Fibroblast of upper back skin (primary cell): ENCODE data around the gene NTF4.
"Not testable (repeated sequence)": the region's sequence is repeated elsewhere in the genome, so short reads cannot be mapped to it uniquely, and the experiment has no call there.

Experiments used
- DNase-seq: peaks from one replicate; pipeline ENCODE4 v3.0.0-alpha.2; 2013

NTF4 gene

GRCh38 chr19:49086296-49086695 is 21.7 kb upstream of the NTF4 start:
- no peak for DNase-seq

- no peak for DNase-seq
These were observed 21.2 kb upstream of the NTF4 start for GRCh38 chr19:49085868-49086232.

GRCh38 chr19:49085020-49085867 is 20.6 kb upstream of the NTF4 start, which contains the start of gene SNRNP70:
TSS of gene SNRNP70 (plus strand) at chr19:49085451. CDS start at chr19:49086415, 964 bp downstream.
- peak; percentile 99 for DNase-seq

DNA sequence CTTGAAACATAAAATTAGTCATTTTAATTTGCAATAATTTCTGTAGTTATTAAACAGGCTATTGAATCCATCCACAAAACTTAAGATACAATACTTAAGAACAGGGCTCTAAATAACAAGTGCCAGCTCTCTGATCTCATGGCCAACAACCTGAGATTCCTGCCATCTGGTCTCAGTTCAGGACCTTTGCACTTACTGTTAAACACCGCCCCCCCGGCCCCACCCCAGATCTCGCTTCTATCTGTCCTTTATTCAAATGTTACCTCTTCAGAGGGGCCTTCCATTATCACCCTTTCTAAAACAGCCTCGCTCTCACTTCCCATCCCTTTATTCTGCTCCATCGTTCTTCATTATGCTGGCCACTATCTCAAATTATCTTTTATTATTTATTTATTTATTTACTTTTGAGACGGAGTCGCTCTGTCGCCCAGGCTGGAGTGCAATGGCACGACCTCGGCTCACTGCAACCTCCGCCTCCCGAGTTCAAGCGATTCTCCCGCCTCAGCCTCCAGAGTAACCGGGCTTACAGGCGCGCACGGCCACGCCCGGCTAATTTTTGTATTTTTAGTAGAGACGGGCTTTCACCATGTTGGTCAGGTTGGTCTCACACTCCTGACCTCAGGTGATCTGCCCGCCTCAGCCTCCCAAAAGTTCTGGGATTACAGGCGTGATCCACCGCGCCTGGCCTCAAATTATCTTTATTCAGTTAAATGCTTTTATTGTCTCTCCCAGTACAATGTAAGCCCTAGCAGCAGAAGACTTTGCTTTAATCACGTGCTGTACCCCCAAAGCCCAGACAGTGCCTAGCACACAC is 19.8 kb upstream of the NTF4 start:
- no peak for DNase-seq

DNA sequence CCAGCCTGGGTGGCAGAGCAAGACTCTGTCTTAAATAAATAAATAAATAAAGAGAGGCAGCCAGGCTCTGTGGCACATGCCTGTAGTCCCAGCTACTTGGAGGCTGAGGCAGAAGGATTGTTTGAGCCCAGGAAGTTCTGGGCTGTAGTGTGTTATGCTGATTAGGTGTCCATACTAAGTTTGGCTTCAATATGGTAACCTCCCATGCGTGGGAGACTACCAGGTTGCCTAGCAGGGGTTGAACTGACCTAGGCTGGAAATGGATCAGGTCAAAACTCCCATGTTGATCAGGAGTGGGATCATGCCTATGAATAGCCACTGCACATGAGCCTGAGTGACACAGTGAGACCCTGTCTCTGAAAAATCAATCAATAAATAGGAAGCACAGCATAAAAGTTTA is 16.7 kb upstream of the NTF4 start:
- DNase-seq, result no peak

DNA sequence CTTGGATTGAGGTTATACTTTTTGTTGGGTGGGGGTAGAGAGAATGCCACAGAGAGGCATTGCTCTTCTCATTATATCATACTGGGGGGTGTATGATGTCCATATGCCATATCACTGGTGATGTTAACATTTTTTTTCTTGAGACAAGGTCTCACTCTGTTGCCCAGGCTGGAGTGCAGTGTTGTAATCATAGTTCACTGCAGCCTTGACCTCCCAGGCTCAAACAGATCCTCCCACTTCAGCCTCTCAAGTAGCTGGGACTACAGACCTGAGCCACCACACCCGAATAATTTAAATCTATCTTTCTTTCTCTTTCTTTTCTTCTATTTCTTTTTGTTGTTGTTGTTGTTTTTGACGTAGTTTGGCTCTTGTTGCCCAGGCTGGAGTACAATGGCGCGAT is 15.8 kb upstream of the NTF4 start:
- no peak for DNase-seq

DNA sequence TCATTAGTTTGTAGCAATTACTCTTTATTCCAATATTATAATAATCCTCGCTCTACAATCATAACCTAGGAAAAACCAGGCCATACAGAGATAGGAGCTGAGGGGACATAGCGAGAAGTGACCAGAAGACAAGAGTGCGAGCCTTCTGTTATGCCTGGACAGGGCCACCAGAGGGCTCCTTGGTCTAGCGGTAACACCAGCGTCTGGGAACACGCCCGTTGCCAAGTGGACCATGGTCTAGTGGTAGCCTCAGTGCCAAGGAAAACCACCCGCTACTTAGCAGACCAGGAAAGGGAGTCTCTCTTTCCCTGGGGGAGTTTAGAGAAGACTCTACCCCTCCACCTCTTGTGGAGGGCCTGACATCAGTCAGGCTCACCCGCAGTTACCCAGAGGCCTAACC is 10.3 kb upstream of the NTF4 start:
- DNase-seq, result peak; percentile 55

GRCh38 chr19:49073514-49074378 is 9.1 kb upstream of the NTF4 start:
- DNase-seq, result no peak

- no peak for DNase-seq
These were observed 7.4 kb upstream of the NTF4 start for GRCh38 chr19:49071860-49072547.

GRCh38 chr19:49070416-49070815 is 5.8 kb upstream of the NTF4 start:
- no peak for DNase-seq

GRCh38 chr19:49069026-49069425 is 4.4 kb upstream of the NTF4 start:
- no peak for DNase-seq

DNA sequence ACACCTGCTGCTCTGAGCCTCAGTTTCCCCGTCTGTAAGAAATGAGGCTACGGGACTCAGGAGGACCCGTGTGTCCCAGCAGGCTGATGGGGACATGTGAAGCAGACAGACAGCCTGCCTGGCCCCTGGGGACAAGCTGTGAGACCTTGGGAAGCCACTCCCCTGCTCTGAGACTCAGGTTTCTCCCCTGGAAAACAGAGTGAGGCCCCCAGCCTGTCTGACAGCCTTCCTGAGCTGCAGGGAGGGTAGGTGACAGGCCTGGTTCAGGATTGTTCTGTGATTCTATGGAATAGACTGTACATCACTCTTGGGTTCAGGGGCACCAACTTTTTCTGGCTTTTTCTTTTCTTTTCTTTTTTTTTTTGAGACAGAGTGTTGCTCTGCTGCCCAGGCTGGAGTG is 2.9 kb upstream of the NTF4 start:
- DNase-seq, result no peak

GRCh38 chr19:49065905-49066512 is 1.4 kb upstream of the NTF4 start:
- DNase-seq, result no peak

DNA sequence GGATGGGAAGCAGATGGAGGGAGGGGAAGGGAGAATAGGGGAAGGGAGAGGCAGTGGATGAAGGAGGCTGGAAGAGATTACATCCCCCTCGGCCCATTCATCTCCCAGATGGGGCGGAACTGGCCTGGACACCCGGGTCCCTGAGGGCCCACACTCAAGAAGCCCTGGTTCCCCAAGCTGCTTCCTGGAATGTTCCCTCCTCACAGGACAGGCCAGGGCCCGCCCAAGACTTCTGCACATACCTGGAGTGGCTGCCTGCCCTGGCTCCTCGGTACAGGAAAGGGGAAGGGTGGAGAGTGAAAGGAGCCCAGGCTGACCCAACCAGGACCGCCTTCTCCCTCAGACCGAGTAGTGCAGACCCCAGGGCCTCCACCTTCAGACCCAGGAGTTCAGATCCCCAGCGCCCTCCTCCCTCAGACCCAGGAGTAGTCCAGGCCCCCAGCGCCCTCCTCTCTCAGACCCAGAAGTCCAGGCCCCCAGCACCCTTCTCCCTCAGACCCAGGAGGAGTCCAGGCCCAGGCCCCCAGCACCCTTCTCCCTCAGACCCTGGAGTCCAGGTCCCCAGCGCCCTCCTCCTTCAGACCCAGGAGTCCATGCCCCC is 489 bp downstream of the NTF4 start:
- no peak for DNase-seq

GRCh38 chr19:49061445-49061844 is 3.2 kb downstream of the NTF4 start:
- no peak for DNase-seq

DNA sequence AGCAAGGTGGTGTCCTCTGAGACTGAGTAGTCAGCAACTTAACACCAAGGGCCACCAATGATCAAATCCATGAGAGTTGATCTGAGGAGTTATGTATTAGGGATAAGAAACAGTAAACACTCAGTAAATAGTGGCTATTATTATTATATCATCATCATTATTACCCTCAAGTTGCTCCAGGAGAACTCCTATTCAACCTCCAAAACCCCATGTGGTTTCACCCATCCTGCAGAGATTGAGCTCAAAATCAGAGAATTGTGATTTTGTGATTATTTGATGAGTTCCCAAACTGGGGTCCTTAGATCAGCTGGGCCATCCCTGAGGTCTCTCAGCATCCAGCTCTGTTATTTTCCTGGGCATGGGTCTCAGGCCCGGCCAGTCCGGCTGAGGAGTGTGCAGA is 3.6 kb downstream of the NTF4 start:
- no peak for DNase-seq

GRCh38 chr19:49059053-49059452 is 5.6 kb downstream of the NTF4 start:
- no peak for DNase-seq

DNA sequence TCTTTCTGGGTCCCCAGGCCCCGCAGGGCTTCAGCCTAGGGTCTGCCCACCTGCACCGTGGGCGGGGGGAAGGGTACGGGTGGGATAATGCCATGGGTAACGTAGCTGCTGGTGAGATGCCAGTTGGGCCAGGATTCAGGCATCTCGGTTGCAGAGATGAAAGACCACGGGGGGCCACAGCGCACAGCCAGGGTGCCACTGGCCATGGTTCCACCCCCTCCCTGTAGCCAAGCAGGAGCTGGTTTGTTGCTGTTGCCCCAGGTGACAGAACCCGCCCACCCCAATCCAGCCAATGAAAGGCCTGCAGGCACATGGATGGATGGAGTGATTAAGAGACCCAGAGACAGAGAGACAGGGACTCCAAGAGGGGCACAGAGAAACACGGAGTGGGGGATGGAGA is 6.1 kb downstream of the NTF4 start:
- peak; percentile 51 for DNase-seq

DNA sequence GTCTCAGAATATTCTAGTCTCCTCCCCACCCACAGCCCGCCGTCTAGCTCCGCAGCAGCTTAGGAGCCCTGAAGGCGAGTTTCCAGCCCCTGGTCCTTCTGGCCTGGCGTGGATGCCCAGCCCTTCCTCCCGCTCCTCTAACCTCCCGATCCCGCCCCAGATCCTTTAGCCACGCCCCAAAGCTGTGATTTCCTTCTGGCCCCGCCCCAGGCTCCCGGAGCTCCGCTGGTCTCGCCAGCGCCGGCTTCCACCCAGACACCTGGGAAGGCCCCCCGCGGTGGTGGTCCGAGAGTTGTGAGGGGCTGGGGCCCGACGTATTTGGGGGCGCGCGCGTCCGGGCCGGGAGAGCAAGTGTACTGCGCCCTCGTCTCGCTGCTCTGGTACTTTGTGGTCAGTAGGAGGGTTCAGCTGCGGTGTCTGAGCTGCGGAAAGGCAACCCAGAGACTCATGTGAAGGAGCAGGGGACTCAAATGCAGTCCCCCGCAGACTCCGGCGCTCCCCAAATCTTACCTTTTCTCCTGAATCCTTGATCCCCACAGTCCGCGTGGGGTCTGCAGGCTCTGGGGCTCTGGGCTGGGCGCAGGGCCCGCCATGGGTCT is 6.9 kb downstream of the NTF4 start, which contains the start of gene CGB7:
Gene CGB7, minus strand, starts transcription at position 114 of the 599 bp plus-strand sequence. CDS start 2,374 bp downstream, outside the sequence.
- peak; percentile 63 for DNase-seq

DNA sequence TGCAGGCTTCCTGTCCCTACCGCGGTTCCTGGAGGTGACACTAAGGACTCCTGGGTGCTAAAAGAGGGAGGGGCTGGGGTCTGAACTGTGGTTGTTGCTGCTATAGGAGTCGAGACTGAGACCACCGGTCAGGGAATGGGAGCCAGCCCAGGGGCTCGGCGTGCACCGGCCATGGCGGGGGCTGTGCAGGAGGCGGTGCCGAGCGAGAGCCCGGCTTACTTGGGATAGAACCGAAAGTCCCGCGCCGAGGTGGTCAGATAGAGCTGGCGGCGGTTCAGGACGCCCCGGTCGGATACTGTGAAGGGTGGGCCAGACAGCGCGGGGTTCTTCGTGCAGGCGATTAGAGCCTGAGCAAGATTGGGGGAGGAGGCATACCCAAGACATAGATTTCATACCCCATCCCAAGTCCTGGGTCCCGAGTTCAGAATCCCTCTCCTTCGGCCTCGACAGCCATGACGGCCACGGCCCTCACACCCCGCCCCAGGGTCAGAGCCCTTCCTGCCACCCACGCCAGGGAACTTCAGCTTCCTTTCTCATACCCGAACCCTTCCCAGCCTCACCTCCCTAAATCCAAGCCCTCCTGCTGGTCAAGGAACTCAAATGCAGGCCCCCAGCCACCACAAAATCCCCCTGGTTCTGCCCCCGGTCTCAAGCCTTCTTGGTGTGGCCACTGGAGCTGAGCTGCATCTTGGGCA is 7.6 kb downstream of the NTF4 start:
- DNase-seq, result not testable (repeated sequence)
